ENCODE measurements around the gene METTL2B. TPM values are rescaled to one million over a fixed set of nuclear protein-coding genes. Genes with fewer than 3 reads are reported as not detected.
A peak's percentile ranks its signal among the peaks of the same experiment; 100 is the strongest.

Gene METTL2B
- total and polyA plus RNA-seq, 2 of the 13 experiments (the other 11 are each of a cell fraction or from before 2014, with no cell fraction given): 15.5 to 33.1 TPM

- TF ChIP-seq NKX3-1 (CRISPR knock-in tag; IDR thresholded peaks at IDR 0.05): peak; percentile 61; the same call in 1 of the 2 replicates
- peak; percentile 75; the same call in 1 of the 2 replicates for TF ChIP-seq IRF9 (CRISPR knock-in tag; IDR thresholded peaks at IDR 0.05; ENCODE audit: borderline replicate concordance)
- TF ChIP-seq ZMYM4 (CRISPR knock-in tag; IDR thresholded peaks at IDR 0.05): peak; percentile 91
- peak; percentile 41; the same call in 1 of the 2 replicates for TF ChIP-seq SOX5 (CRISPR knock-in tag; IDR thresholded peaks at IDR 0.05; ENCODE audit: borderline replicate concordance)
- peak; percentile 83; the same call in 1 of the 2 replicates for TF ChIP-seq E2F2 (CRISPR knock-in tag; IDR thresholded peaks at IDR 0.05; ENCODE audit: borderline replicate concordance)
- peak; percentile 56 for TF ChIP-seq DBP (CRISPR knock-in tag; IDR thresholded peaks at IDR 0.05; ENCODE audit: not compliant biosample characterization)
- TF ChIP-seq NRL (CRISPR knock-in tag; IDR thresholded peaks at IDR 0.05; ENCODE audit: borderline replicate concordance): peak; percentile 87
- TF ChIP-seq PATZ1 (CRISPR knock-in tag; IDR thresholded peaks at IDR 0.05): peak; percentile 46; the same call in 1 of the 2 replicates
- peak; percentile 80 for TF ChIP-seq HBP1 (CRISPR knock-in tag; IDR thresholded peaks at IDR 0.05; ENCODE audit: low read depth)
- TF ChIP-seq ZIK1 (CRISPR knock-in tag; IDR thresholded peaks at IDR 0.05; ENCODE audit: borderline replicate concordance, low read depth): peak; percentile 81; the same call in 1 of the 2 replicates
- peak; percentile 87 for TF ChIP-seq YEATS2 (CRISPR knock-in tag; IDR thresholded peaks at IDR 0.05; ENCODE audit: borderline replicate concordance)
- TF ChIP-seq MEIS2 (CRISPR knock-in tag; IDR thresholded peaks at IDR 0.05): peak; percentile 56; the same call in 1 of the 2 replicates
- TF ChIP-seq ZNF543 (CRISPR knock-in tag; IDR thresholded peaks at IDR 0.05): 0 out of 2 replicates have a peak, but pooled peaks have one; percentile 32
- peak; percentile 94 for TF ChIP-seq MAX (IDR thresholded peaks at IDR 0.05)
- 0 out of 2 replicates have a peak, but pooled peaks have one; percentile 34 for TF ChIP-seq ESRRA (CRISPR knock-in tag; IDR thresholded peaks at IDR 0.05; ENCODE audit: low read depth)
- TF ChIP-seq KDM5A (IDR thresholded peaks at IDR 0.05; ENCODE audit: borderline replicate concordance, low read length): peak; percentile 64; the same call in 1 of the 2 replicates
- peak; percentile 26; the same call in 1 of the 2 replicates for TF ChIP-seq FOXK1 (CRISPR knock-in tag; IDR thresholded peaks at IDR 0.05; ENCODE audit: borderline replicate concordance, low read depth)
- peak; percentile 83 for TF ChIP-seq DR1 (CRISPR knock-in tag; IDR thresholded peaks at IDR 0.05)
- TF ChIP-seq MIXL1 (CRISPR knock-in tag; IDR thresholded peaks at IDR 0.05): 0 out of 2 replicates have a peak, but pooled peaks have one; percentile 34
Measured at GRCh38 chr7:128476402-128477335, at the start of gene METTL2B (continued).
